Anterior cingulate cortex (tissue), 58 donors: ENCODE data around the gene KLC3.
A peak's percentile ranks its signal among the peaks of the same experiment; 100 is the strongest.
"Not testable (repeated sequence)": the region's sequence is repeated elsewhere in the genome, so short reads cannot be mapped to it uniquely, and the experiment has no call there.

ENCODE experiments used
- DNase-seq, 58 donors: peaks; one replicate each; lab custom pipeline; 2025; lab: John Stamatoyannopoulos, UW

The KLC3 gene

GRCh38 chr19:45340232-45340898, at the start of gene KLC3:
TSS of gene KLC3 (plus strand) at chr19:45340750. CDS start at chr19:45345542, 4,792 bp downstream.
- DNase-seq = no peak

GRCh38 chr19:45291834-45292233, 48.7 kb upstream of the KLC3 start:
- no peak for DNase-seq

- peak in 1 of 58 donors; percentile 62 for DNase-seq
Measured at GRCh38 chr19:45293682-45294081, 46.9 kb upstream of the KLC3 start.

- peak in 46 of 58 donors; percentile 7 to 73 (median 38) for DNase-seq
Measured at GRCh38 chr19:45294291-45295029, 46.1 kb upstream of the KLC3 start.

- no peak for DNase-seq
Measured at GRCh38 chr19:45295873-45296272, 44.7 kb upstream of the KLC3 start.

- DNase-seq = no peak
Measured at GRCh38 chr19:45296355-45296754, 44.2 kb upstream of the KLC3 start.

- no peak for DNase-seq
Measured at GRCh38 chr19:45297674-45298073, 42.9 kb upstream of the KLC3 start.

- no peak for DNase-seq
Measured at GRCh38 chr19:45298264-45298663, 42.3 kb upstream of the KLC3 start.

GRCh38 chr19:45299719-45300118, 40.8 kb upstream of the KLC3 start:
- DNase-seq = no peak

GRCh38 chr19:45302416-45302815, 38.1 kb upstream of the KLC3 start:
- no peak for DNase-seq

GRCh38 chr19:45303269-45304060, 37.1 kb upstream of the KLC3 start:
- no peak for DNase-seq

- no peak for DNase-seq
Measured at GRCh38 chr19:45304141-45304926, 36.2 kb upstream of the KLC3 start.

GRCh38 chr19:45305007-45305406, 35.5 kb upstream of the KLC3 start:
- no peak for DNase-seq

- DNase-seq = no peak
Measured at GRCh38 chr19:45305421-45305820, 35.1 kb upstream of the KLC3 start.

GRCh38 chr19:45306040-45306439, 34.5 kb upstream of the KLC3 start:
- DNase-seq = no peak

- peak in 2 of 58 donors; percentile 8 to 30 for DNase-seq
Measured at GRCh38 chr19:45306518-45307027, 34.0 kb upstream of the KLC3 start.

- DNase-seq = no peak
Measured at GRCh38 chr19:45307361-45307760, 33.2 kb upstream of the KLC3 start.

- not testable (repeated sequence) for DNase-seq
Measured at GRCh38 chr19:45309322-45309721, 31.2 kb upstream of the KLC3 start.

- no peak for DNase-seq
Measured at GRCh38 chr19:45311621-45312020, 28.9 kb upstream of the KLC3 start.

- not testable (repeated sequence) for DNase-seq
Measured at GRCh38 chr19:45312285-45312684, 28.3 kb upstream of the KLC3 start.
